GM19468 (cell line): ENCODE data around the gene JAG2.

Source experiments
- ATAC-seq: cut with Tn5 transposase; IDR thresholded peaks from one replicate; pipeline ENCODE4 v1.9.1; 2021; ENCODE audit warnings: mild to moderate bottlenecking, moderate library complexity, moderate number of reproducible peaks; ENCODE audit not compliant: unreplicated experiment; ENCODE audit errors: extremely low read depth

Gene JAG2

GRCh38 chr14:105185001-105185400 is 16.4 kb upstream of the JAG2 start:
- ATAC-seq = no peak

GRCh38 chr14:105184461-105184860 is 15.9 kb upstream of the JAG2 start:
- no peak for ATAC-seq

GRCh38 chr14:105182296-105183020 is 13.9 kb upstream of the JAG2 start:
- ATAC-seq = no peak

- no peak for ATAC-seq
Measured at GRCh38 chr14:105181549-105182295, 13.1 kb upstream of the JAG2 start.

GRCh38 chr14:105180592-105181548 is 12.3 kb upstream of the JAG2 start, which contains the start of gene NUDT14:
Gene NUDT14, minus strand, starts transcription at chr14:105181312. Its CDS starts 103 bp downstream, at chr14:105181209.
- no peak for ATAC-seq

GRCh38 chr14:105179191-105179590 is 10.6 kb upstream of the JAG2 start:
- ATAC-seq = no peak

- no peak for ATAC-seq
Measured at GRCh38 chr14:105178868-105179140, 10.2 kb upstream of the JAG2 start.

GRCh38 chr14:105178069-105178867 is 9.7 kb upstream of the JAG2 start:
- ATAC-seq = no peak

GRCh38 chr14:105177082-105177481 is 8.5 kb upstream of the JAG2 start:
- ATAC-seq = no peak

GRCh38 chr14:105176513-105176912 is 7.9 kb upstream of the JAG2 start:
- no peak for ATAC-seq

- no peak for ATAC-seq
Measured at GRCh38 chr14:105173901-105174894, 5.6 kb upstream of the JAG2 start.

GRCh38 chr14:105173145-105173544 is 4.6 kb upstream of the JAG2 start:
- ATAC-seq = no peak

- ATAC-seq = no peak
Measured at GRCh38 chr14:105172476-105172875, 3.9 kb upstream of the JAG2 start.

- ATAC-seq = no peak
Measured at GRCh38 chr14:105171004-105171673, 2.6 kb upstream of the JAG2 start.

- no peak for ATAC-seq
Measured at GRCh38 chr14:105169776-105170655, 1.4 kb upstream of the JAG2 start.

GRCh38 chr14:105168979-105169507 is 467 bp upstream of the JAG2 start:
- no peak for ATAC-seq

GRCh38 chr14:105168093-105168420 is 519 bp downstream of the JAG2 start:
- ATAC-seq = no peak
